Smooth muscle cell (in vitro differentiated cells): Measurements from ENCODE around the gene NFYB. TPM values are rescaled to one million over a fixed set of nuclear protein-coding genes. Genes with fewer than 3 reads are reported as not detected.

Experiments
- DNase-seq: peaks from one replicate; lab custom pipeline; 2025; ENCODE audit not compliant: unreplicated experiment; lab: John Stamatoyannopoulos, UW
- H2AFZ ChIP-seq: fragments of 200-600 bp; sonication (generic); 2 replicates; pipeline ENCODE4 v1.6.0; 2016; ENCODE audit warnings: antibody characterized with exemption, low read depth, mild to moderate bottlenecking
- H3F3A ChIP-seq: fragments of 200-600 bp; sonication (generic); 2 replicates; pipeline ENCODE4 v1.6.0; 2017; ENCODE audit warnings: antibody characterized with exemption, low read depth
- H3K27ac ChIP-seq: fragments of 200-600 bp; sonication (generic); 2 replicates; pipeline ENCODE4 v1.5.1; 2016; ENCODE audit warnings: low read depth, mild to moderate bottlenecking
- H3K27me3 ChIP-seq: fragments of 200-600 bp; sonication (generic); 2 replicates; pipeline ENCODE4 v1.6.1; 2016; ENCODE audit warnings: low read depth, mild to moderate bottlenecking
- H3K36me3 ChIP-seq: fragments of 200-600 bp; sonication (generic); 2 replicates; pipeline ENCODE4 v1.5.1; 2016; ENCODE audit warnings: low read depth
- H3K4me1 ChIP-seq: fragments of 200-600 bp; sonication (generic); 2 replicates; pipeline ENCODE4 v1.5.1; 2016; ENCODE audit warnings: low read depth
- H3K4me2 ChIP-seq: fragments of 200-600 bp; sonication (generic); 2 replicates; pipeline ENCODE4 v1.6.0; 2016; ENCODE audit warnings: mild to moderate bottlenecking
- H3K4me3 ChIP-seq: fragments of 200-600 bp; sonication (generic); 2 replicates; pipeline ENCODE4 v1.5.1; 2016; ENCODE audit warnings: mild to moderate bottlenecking
- H3K79me2 ChIP-seq: fragments of 200-600 bp; sonication (generic); 2 replicates; pipeline ENCODE4 v1.6.0; 2016; ENCODE audit warnings: low read depth, mild to moderate bottlenecking
- H3K9ac ChIP-seq: fragments of 200-600 bp; sonication (generic); 2 replicates; pipeline ENCODE4 v1.6.0; 2016; ENCODE audit warnings: low read depth
- H3K9me3 ChIP-seq: fragments of 200-600 bp; sonication (generic); replicated peaks from 2 replicates; pipeline ENCODE4 v1.5.1; 2016; ENCODE audit warnings: low read depth
- H4K20me1 ChIP-seq: fragments of 200-600 bp; sonication (generic); 2 replicates; pipeline ENCODE4 v1.6.0; 2016; ENCODE audit warnings: low read depth
- WGBS: methylation state at CpG from one replicate; pipeline ENCODE4 v1.1.7; 2016; ENCODE audit warnings: low lambda C conversion rate; 5-methylcytosine and 5-hydroxymethylcytosine counted together
- polyA plus RNA-seq: library from polyadenylated mRNA; unstranded; fragments of >200 nt; fragmentation: Nextera tagmentation; extraction: Ambion mirVana; gene quantifications from 2 replicates; pipeline ENCODE4 v1.2.1, GENCODE V29; 2016
- total RNA-seq: library from RNA; depleted of rRNA; stranded (reverse); fragments of >200 nt; gene quantifications from 2 replicates; pipeline ENCODE4 v1.2.3, GENCODE V29; 2014
- TF ChIP-seq, protein P1 (sequence below): fragments of 200-600 bp; sonication (generic); IDR thresholded peaks from 2 replicates; pipeline ENCODE4 v1.5.1; 2017; ENCODE audit warnings: borderline replicate concordance, mild to moderate bottlenecking, antibody characterized with exemption; ENCODE audit not compliant: insufficient read depth, poor library complexity, severe bottlenecking

NFYB gene
- total and polyA plus RNA-seq, 2 experiments from 2014 or later: 20.2 to 22.6 TPM

DNA sequence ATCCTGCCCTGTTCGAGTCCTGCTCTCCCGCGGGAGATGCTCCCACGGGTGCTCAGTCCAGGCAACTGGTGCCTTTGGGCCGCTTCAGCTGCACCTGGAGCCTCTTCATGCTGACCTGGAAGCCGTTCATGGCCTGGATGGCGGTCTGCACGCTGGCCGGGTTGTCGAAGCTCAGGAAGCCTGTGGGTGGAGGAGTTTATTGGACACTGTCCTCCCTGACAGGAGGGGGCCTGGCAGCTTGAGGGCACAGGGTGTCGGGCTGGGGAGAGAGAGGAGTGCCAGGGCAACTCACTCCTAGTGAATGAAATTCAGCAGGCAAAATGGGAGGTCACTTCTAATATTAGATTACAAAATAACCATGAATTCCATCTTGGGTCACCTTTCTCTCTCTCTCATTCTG lies 9.3 kb upstream of the NFYB start:
- H3K79me2 ChIP-seq: no peaks in the 10 kb centered on the region
- no peak overlapping the region for H2AFZ ChIP-seq
- WGBS: 94% methylated on average over 11 of the region's 11 CpGs
- no peak overlapping the region for H3K4me2 ChIP-seq
- no peaks in the 10 kb centered on the region for H4K20me1 ChIP-seq
- H3K4me3 ChIP-seq: no peak overlapping the region
- H3K27ac ChIP-seq: no peak overlapping the region
- DNase-seq: no peak
- H3K9me3 ChIP-seq: no peaks in the 10 kb centered on the region
- no peaks in the 10 kb centered on the region for H3K27me3 ChIP-seq
- H3F3A ChIP-seq: no peaks in the 10 kb centered on the region
- H3K36me3 ChIP-seq: no peaks in the 10 kb centered on the region
- H3K4me1 ChIP-seq: no peaks in the 10 kb centered on the region
- TF ChIP-seq, protein P1, sequence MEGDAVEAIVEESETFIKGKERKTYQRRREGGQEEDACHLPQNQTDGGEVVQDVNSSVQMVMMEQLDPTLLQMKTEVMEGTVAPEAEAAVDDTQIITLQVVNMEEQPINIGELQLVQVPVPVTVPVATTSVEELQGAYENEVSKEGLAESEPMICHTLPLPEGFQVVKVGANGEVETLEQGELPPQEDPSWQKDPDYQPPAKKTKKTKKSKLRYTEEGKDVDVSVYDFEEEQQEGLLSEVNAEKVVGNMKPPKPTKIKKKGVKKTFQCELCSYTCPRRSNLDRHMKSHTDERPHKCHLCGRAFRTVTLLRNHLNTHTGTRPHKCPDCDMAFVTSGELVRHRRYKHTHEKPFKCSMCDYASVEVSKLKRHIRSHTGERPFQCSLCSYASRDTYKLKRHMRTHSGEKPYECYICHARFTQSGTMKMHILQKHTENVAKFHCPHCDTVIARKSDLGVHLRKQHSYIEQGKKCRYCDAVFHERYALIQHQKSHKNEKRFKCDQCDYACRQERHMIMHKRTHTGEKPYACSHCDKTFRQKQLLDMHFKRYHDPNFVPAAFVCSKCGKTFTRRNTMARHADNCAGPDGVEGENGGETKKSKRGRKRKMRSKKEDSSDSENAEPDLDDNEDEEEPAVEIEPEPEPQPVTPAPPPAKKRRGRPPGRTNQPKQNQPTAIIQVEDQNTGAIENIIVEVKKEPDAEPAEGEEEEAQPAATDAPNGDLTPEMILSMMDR: no peak
- no peak overlapping the region for H3K9ac ChIP-seq

DNA sequence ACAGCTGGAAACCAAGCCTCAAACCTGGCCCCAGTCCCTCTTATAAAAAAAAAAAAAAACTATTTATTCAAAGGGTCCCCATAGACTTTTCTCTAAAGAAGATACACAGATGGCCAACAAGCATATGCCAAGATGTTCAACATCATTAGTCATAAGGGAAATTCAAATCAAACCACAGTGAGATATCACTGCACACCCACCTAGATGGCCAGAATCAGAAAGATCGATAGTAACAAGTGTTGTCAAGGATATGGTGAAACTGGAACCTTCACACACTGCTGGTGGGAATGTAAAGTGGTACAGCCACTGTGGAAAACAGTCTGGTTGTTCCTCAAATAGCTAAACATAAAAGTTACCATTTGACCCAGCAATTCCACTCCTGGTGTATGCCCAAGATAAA lies 5.9 kb upstream of the NFYB start:
- Histone ChIP-seq H3K4me1 (peaks cover 1% of the 10 kb centered on the region), H2AFZ (no peak overlapping the region), H3F3A (no peaks in the 10 kb centered on the region), H3K4me3 (no peak overlapping the region), H3K79me2 (no peaks in the 10 kb centered on the region), H3K9ac (no peak overlapping the region), H3K27me3 (no peaks in the 10 kb centered on the region), H4K20me1 (no peaks in the 10 kb centered on the region), H3K4me2 (no peak overlapping the region), H3K36me3 (no peaks in the 10 kb centered on the region), H3K9me3 (no peaks in the 10 kb centered on the region), H3K27ac (no peak overlapping the region)
- TF ChIP-seq, protein P1: no peak
- DNase-seq: no peak
- WGBS: 97% methylated on average over 1 of the region's 1 CpG

DNA sequence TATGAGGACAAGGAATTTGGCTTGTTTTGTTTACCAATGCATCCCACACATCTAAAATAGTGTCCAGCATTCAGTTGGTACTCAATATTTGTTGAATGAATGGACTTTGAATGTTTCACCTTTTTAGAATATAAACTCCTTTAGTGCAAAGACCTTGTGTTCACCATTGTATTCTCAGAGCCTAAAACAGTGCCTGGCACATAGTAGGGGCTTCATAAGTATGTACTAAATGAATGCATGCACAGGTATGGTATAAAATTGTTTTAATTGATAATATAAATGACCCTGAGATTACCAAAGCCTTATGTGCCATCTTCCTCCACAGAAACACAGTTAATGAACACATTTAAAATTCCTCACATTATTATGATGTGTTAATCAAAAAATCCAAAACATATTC lies 5.0 kb upstream of the NFYB start:
- peaks cover 8% of the 10 kb centered on the region for H3K4me1 ChIP-seq
- H3K36me3 ChIP-seq: no peaks in the 10 kb centered on the region
- H4K20me1 ChIP-seq: no peaks in the 10 kb centered on the region
- H3K9me3 ChIP-seq: no peaks in the 10 kb centered on the region
- no peak for DNase-seq
- no peak overlapping the region for H3K27ac ChIP-seq
- no peak overlapping the region for H3K4me3 ChIP-seq
- no peak overlapping the region for H2AFZ ChIP-seq
- H3K4me2 ChIP-seq: no peak overlapping the region
- H3F3A ChIP-seq: no peaks in the 10 kb centered on the region
- H3K79me2 ChIP-seq: no peaks in the 10 kb centered on the region
- TF ChIP-seq, protein P1: no peak
- no peaks in the 10 kb centered on the region for H3K27me3 ChIP-seq
- H3K9ac ChIP-seq: no peak overlapping the region

DNA sequence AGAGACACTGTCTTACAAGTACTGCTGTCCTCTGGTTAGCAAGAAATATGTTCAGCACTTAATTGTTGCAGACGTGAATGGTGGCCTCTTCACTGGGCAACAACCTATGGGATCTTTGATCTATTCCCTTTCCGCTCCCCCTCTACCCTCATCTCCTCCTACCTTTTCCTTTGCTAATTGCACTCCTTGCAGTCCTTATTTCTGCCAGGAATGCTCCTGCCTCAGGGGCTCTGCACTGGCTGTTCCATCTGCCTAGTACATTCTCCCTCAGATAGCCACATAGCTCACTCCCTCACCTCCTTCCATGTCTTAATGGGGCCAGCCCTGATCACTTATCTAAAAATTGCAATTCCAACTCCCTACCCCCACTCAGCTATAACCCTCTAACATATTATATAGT lies 4.5 kb upstream of the NFYB start:
- Histone ChIP-seq H3K9ac (no peak overlapping the region), H3K27ac (no peak overlapping the region), H2AFZ (no peak overlapping the region), H3K9me3 (no peaks in the 10 kb centered on the region), H3K4me2 (no peak overlapping the region), H4K20me1 (no peaks in the 10 kb centered on the region), H3F3A (no peaks in the 10 kb centered on the region), H3K4me1 (peaks cover 8% of the 10 kb centered on the region), H3K4me3 (no peak overlapping the region), H3K36me3 (no peaks in the 10 kb centered on the region), H3K27me3 (no peaks in the 10 kb centered on the region), H3K79me2 (no peaks in the 10 kb centered on the region)
- 80% methylated on average over 2 of the region's 2 CpGs for WGBS
- TF ChIP-seq, protein P1: no peak
- DNase-seq: no peak
